ENCODE data around the gene MALAT1. TPM values are rescaled to one million over a fixed set of nuclear protein-coding genes. Genes with fewer than 3 reads are reported as not detected.

MALAT1 gene
- total RNA-seq, 4 donors from 2014 or later = 1,739 to 13,677 (median 9,435) TPM

DNA sequence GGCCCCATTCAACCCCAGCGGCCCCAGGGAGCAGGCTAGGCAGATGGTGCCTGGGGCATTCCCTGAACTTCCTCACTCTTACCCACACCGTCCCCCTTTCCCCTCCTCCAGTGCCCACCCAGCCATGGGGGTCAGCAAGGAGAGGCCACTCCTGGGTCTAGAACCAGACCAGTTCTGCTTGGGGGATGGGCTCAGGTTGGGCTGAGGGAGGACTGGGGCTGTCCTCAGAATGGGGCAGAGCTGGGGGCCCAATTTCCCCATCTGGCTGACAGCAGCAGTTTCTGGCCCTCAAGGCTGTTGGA, 38.4 kb downstream of the MALAT1 start:
- Histone ChIP-seq H3K36me3 (peaks cover 13 to 73% (median 35%) of the 10 kb centered on the region in 3 donors), H3K4me1 (peaks cover 21 to 40% (median 25%) of the 10 kb centered on the region in 3 donors), H3K27me3 (no peaks in the 10 kb centered on the region), H3K4me3 (no peak overlapping the region), H3K27ac (no peak overlapping the region), H3K9me3 (no peaks in the 10 kb centered on the region)
- TF ChIP-seq, protein P1, sequence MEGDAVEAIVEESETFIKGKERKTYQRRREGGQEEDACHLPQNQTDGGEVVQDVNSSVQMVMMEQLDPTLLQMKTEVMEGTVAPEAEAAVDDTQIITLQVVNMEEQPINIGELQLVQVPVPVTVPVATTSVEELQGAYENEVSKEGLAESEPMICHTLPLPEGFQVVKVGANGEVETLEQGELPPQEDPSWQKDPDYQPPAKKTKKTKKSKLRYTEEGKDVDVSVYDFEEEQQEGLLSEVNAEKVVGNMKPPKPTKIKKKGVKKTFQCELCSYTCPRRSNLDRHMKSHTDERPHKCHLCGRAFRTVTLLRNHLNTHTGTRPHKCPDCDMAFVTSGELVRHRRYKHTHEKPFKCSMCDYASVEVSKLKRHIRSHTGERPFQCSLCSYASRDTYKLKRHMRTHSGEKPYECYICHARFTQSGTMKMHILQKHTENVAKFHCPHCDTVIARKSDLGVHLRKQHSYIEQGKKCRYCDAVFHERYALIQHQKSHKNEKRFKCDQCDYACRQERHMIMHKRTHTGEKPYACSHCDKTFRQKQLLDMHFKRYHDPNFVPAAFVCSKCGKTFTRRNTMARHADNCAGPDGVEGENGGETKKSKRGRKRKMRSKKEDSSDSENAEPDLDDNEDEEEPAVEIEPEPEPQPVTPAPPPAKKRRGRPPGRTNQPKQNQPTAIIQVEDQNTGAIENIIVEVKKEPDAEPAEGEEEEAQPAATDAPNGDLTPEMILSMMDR (IDR thresholded peaks at IDR 0.05) = no peak
- TF ChIP-seq POLR2A (IDR thresholded peaks at IDR 0.05) = no peak
- no peak for DNase-seq
- intact Hi-C loops (cut with DNase I) = loop anchor here (5.0 kb wide), 1 partner anchor 35 kb away; the partner anchor contains the start of genes FAM89B and ZNRD2
- 93% methylated on average over 2 of the region's 2 CpGs; no CpG with 5 or more reads in 1 of the 2 donors for WGBS, 2 donors

DNA sequence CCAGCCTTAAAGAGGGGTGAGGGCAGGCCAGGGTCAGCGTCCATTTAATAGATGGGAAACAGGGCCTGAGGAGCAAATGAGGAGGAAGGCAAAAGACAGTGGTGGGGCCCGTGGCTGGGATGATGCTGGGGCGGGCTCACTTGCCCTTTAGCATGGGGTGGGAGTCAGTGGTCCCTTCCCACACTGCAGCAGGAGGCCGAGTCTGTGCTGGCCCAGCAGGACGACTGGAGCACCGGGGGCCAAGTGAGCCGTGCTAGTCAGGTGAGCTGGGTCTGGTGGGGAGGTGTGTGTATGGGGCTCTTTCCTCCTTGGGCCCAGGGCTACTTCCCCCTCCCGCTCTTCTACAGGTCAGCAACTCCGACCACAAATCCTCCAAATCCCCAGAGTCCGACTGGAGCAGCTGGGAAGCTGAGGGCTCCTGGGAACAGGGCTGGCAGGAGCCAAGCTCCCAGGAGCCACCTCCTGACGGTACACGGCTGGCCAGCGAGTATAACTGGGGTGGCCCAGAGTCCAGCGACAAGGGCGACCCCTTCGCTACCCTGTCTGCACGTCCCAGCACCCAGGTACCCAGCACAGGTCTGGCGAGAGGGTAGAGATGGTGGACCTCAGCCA, 38.9 kb downstream of the MALAT1 start:
- TF ChIP-seq, protein P1 (IDR thresholded peaks at IDR 0.05) = no peak
- TF ChIP-seq POLR2A (IDR thresholded peaks at IDR 0.05) = no peak
- WGBS, 2 donors = 81 to 92% methylated on average over 5 to 7 of the region's 18 CpGs
- no peak for DNase-seq
- H3K4me1 ChIP-seq = peaks cover 21 to 41% (median 25%) of the 10 kb centered on the region in 3 donors
- intact Hi-C loops (cut with DNase I) = loop anchor here (5.0 kb wide), 1 partner anchor 35 kb away; the partner anchor contains the start of genes FAM89B and ZNRD2
- H3K9me3 ChIP-seq = no peaks in the 10 kb centered on the region
- H3K4me3 ChIP-seq = no peak overlapping the region
- no peaks in the 10 kb centered on the region for H3K27me3 ChIP-seq
- H3K27ac ChIP-seq = no peak overlapping the region
- peaks cover 13 to 72% (median 30%) of the 10 kb centered on the region in 3 donors for H3K36me3 ChIP-seq

DNA sequence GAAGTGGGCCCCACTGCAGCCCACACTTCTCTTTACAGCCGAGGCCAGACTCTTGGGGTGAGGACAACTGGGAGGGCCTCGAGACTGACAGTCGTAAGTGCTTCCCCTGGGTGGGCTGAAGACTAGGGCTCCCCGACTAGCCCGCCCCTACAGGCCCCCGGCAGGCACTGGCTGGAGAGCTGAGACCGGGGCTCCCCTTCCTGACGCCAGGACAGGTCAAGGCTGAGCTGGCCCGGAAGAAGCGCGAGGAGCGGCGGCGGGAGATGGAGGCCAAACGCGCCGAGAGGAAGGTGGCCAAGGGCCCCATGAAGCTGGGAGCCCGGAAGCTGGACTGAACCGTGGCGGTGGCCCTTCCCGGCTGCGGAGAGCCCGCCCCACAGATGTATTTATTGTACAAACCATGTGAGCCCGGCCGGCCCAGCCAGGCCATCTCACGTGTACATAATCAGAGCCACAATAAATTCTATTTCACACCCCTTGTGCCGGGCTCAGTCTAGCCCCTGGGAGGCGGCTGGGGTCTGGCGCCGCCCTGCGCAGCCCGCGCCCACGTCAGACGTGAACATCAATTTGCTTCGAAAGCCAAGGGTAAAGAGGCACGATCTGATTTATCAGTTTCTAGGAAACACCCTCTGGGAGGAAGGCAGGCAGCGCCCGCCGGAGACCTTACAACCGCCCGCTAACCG, 39.5 kb downstream of the MALAT1 start:
- Histone ChIP-seq H3K9me3 (no peaks in the 10 kb centered on the region), H3K27me3 (no peaks in the 10 kb centered on the region), H3K4me3 (no peak overlapping the region), H3K4me1 (peaks cover 21 to 41% (median 25%) of the 10 kb centered on the region in 3 donors), H3K27ac (no peak overlapping the region), H3K36me3 (peaks cover 13 to 72% (median 24%) of the 10 kb centered on the region in 3 donors)
- no peak for DNase-seq
- WGBS, 2 donors = 80 to 89% methylated on average over 1 to 3 of the region's 43 CpGs
- intact Hi-C loops (cut with DNase I) = loop anchor here (5.0 kb wide), 1 partner anchor 34 kb away; the partner anchor contains the start of genes FAM89B and ZNRD2
- no peak for TF ChIP-seq POLR2A (IDR thresholded peaks at IDR 0.05)
- TF ChIP-seq, protein P1 (IDR thresholded peaks at IDR 0.05) = no peak

DNA sequence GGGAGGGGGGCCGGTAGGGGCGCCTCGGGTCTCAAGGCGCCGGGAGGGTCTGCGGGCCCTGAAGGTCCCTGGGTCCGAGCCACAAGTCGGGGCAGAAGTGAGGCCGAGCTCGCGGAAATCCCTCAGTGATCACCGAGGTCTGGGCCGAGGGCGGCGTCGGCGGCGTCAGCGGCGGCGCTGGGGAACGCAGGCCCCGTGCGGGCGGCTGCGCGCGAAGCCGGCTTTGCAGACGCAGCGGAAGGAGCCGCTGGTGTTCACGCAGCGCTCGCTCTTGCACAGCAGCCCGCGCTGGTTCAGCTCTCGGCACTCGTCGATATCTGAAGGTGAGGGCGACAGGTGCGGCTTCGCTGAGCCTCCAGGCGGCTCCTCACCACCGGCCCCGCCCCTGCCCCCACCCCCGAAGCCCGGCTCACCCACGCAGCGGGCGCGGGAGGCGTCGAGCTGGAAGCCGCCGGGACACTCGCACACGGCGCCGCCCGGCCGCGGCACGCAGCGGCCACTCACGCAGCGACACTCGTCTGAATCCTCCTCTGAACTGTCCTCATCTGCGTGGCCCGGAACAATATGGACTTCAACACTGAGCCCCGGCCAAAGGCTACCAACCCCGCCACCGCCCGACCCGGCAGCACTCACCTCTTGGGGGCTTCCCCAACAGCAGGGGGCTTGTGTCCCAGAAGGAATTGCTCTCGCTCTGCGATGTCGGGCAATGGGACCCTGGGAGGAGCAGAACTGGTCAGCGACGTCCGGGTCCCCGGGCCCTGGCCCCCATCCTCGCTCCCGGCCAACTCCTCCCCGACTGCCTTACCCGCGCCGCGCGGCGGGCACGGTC, 40.3 kb downstream of the MALAT1 start:
- peaks cover 21 to 41% (median 25%) of the 10 kb centered on the region in 3 donors for H3K4me1 ChIP-seq
- H3K9me3 ChIP-seq = no peaks in the 10 kb centered on the region
- H3K36me3 ChIP-seq = peaks cover 13 to 68% (median 23%) of the 10 kb centered on the region in 3 donors
- peak overlapping the region; percentile 40 to 82 (median 56) for H3K4me3 ChIP-seq
- no peak for TF ChIP-seq POLR2A (IDR thresholded peaks at IDR 0.05)
- TF ChIP-seq, protein P1 (IDR thresholded peaks at IDR 0.05) = no peak
- no peaks in the 10 kb centered on the region for H3K27me3 ChIP-seq
- intact Hi-C loops (cut with DNase I) = loop anchor here (5.0 kb wide), 1 partner anchor 33 kb away; the partner anchor contains the start of genes FAM89B and ZNRD2
- peak overlapping the region; percentile 92 to 98 (median 96) for H3K27ac ChIP-seq
- WGBS, 2 donors = 78% methylated on average over 39 of the region's 92 CpGs; no CpG with 5 or more reads in 1 of the 2 donors
- DNase-seq = no peak

Data from esophagus squamous epithelium (tissue), 5 donors.